ENCODE measurements around the gene SLC31A1. TPM values are rescaled to one million over a fixed set of nuclear protein-coding genes. Genes with fewer than 3 reads are reported as not detected.
"Not testable (repeated sequence)": the region's sequence is repeated elsewhere in the genome, so short reads cannot be mapped to it uniquely, and the experiment has no call there.

SLC31A1 gene
- total RNA-seq, 1 experiment from 2014 or later = 13.5 TPM

DNA sequence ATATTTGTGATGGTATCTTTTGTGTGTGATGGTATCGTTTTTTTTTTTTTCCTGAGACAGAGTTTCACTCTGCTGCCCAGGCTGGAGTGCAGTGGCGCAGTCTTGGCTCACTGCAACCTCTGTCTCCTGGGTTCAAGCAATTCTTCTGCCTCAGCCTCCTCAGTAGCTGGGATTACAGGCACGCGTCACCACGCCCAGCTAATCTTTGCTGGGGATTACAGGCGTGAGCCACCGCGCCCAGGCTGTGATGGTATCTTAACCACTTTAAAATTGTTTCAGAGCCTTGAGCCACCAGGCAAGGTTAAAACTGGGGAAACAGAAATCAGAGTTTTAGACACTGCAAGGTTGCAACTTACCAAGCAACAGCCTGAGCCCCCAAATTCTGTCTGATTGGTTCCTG lies 74.9 kb downstream of the SLC31A1 start:
- not testable (repeated sequence) for H3K9me3 ChIP-seq (ENCODE audit: low read length); H3K4me1 ChIP-seq (ENCODE audit: low read length); H2AFZ ChIP-seq (ENCODE audit: low read length); H3K9ac ChIP-seq (ENCODE audit: low read length); H4K20me1 ChIP-seq (ENCODE audit: insufficient read depth, low read depth, low read length); DNase-seq; H3K27ac ChIP-seq (ENCODE audit: low read length); H3K4me2 ChIP-seq (ENCODE audit: low read depth, low read length, poor library complexity, severe bottlenecking); H3K9me2 ChIP-seq (replicated peaks; ENCODE audit: insufficient read depth, low read length); H3K4me3 ChIP-seq (ENCODE audit: low read length); H3K79me2 ChIP-seq (ENCODE audit: low read length); H3K27me3 ChIP-seq (ENCODE audit: low read length)
- H3K36me3 ChIP-seq (ENCODE audit: insufficient read depth, low read length) = peaks cover 14% of the 10 kb centered on the region

GRCh38 chr9:113296796-113297558 lies 75.6 kb downstream of the SLC31A1 start:
- H3K9me2 ChIP-seq (replicated peaks; ENCODE audit: insufficient read depth, low read length) = no peaks in the 10 kb centered on the region
- H3K79me2 ChIP-seq (ENCODE audit: low read length) = no peaks in the 10 kb centered on the region
- no peak overlapping the region for H2AFZ ChIP-seq (ENCODE audit: low read length)
- no peaks in the 10 kb centered on the region for H3K27me3 ChIP-seq (ENCODE audit: low read length)
- H4K20me1 ChIP-seq (ENCODE audit: insufficient read depth, low read depth, low read length) = no peaks in the 10 kb centered on the region
- no peak overlapping the region for H3K9ac ChIP-seq (ENCODE audit: low read length)
- no peak overlapping the region for H3K4me3 ChIP-seq (ENCODE audit: low read length)
- no peaks in the 10 kb centered on the region for H3K4me1 ChIP-seq (ENCODE audit: low read length)
- no peaks in the 10 kb centered on the region for H3K9me3 ChIP-seq (ENCODE audit: low read length)
- no peak overlapping the region for H3K4me2 ChIP-seq (ENCODE audit: low read depth, low read length, poor library complexity, severe bottlenecking)
- no peak for DNase-seq
- H3K36me3 ChIP-seq (ENCODE audit: insufficient read depth, low read length) = peaks cover 8% of the 10 kb centered on the region
- H3K27ac ChIP-seq (ENCODE audit: low read length) = no peak overlapping the region

- Histone ChIP-seq H3K9me3 (ENCODE audit: low read length) (no peaks in the 10 kb centered on the region), H4K20me1 (ENCODE audit: insufficient read depth, low read depth, low read length) (no peaks in the 10 kb centered on the region), H3K27ac (ENCODE audit: low read length) (no peak overlapping the region), H3K9me2 (replicated peaks; ENCODE audit: insufficient read depth, low read length) (no peaks in the 10 kb centered on the region), H2AFZ (ENCODE audit: low read length) (no peak overlapping the region), H3K4me1 (ENCODE audit: low read length) (no peaks in the 10 kb centered on the region), H3K9ac (ENCODE audit: low read length) (no peak overlapping the region), H3K27me3 (ENCODE audit: low read length) (no peaks in the 10 kb centered on the region), H3K4me2 (ENCODE audit: low read depth, low read length, poor library complexity, severe bottlenecking) (no peak overlapping the region), H3K36me3 (ENCODE audit: insufficient read depth, low read length) (no peaks in the 10 kb centered on the region; the same call in 1 of the 2 replicates), H3K4me3 (ENCODE audit: low read length) (no peak overlapping the region), H3K79me2 (ENCODE audit: low read length) (no peaks in the 10 kb centered on the region)
- no peak for DNase-seq
These were observed 77.0 kb downstream of the SLC31A1 start for GRCh38 chr9:113298311-113298710.

DNA sequence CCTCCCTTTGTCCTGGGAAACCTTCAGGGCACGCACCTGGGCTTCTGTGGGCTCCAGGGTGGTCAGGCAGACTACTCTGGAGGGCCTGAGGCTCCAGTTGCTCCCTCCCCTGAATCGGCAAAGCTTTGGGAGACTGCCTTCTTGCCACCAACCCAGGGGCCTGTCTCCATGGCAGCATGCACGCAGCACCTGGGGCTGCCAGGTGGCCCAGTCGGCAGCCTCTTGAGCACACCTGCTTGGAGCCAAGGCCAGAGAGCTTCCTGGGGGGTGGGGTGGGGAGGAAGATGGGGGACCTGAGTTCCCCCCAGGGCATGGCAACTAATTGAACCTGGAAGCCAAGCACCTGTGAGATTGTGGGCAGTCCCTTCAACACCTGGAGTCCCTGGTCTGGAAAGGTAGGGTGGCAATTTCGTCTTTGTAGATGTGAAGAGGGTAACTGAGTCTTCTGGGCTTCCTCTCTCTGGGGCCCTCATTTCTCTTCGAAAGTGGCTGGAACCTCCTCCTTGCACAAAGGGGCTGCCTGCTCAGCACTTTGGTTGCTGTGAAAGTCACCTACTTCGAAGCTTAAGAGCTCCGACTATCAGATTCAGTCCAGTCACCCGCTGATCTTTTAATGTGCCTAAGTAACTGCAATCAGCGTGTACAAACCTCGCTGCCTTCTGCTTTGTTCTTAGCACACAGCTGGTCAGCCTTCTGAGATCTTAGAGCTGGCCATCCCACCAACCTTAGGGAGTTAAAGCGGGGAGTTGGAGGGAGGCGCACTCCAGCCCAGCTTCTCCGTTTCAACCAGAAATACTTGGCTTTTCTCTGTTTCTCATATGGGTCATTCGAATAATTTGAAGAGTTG lies 77.8 kb downstream of the SLC31A1 start:
- Histone ChIP-seq H3K9me2 (replicated peaks; ENCODE audit: insufficient read depth, low read length) (no peaks in the 10 kb centered on the region), H3K9me3 (ENCODE audit: low read length) (no peaks in the 10 kb centered on the region), H4K20me1 (ENCODE audit: insufficient read depth, low read depth, low read length) (no peaks in the 10 kb centered on the region), H3K4me1 (ENCODE audit: low read length) (no peaks in the 10 kb centered on the region), H3K4me3 (ENCODE audit: low read length) (no peak overlapping the region), H3K9ac (ENCODE audit: low read length) (no peak overlapping the region), H3K4me2 (ENCODE audit: low read depth, low read length, poor library complexity, severe bottlenecking) (no peak overlapping the region), H3K27me3 (ENCODE audit: low read length) (no peaks in the 10 kb centered on the region), H3K79me2 (ENCODE audit: low read length) (no peaks in the 10 kb centered on the region), H3K36me3 (ENCODE audit: insufficient read depth, low read length) (no peaks in the 10 kb centered on the region), H2AFZ (ENCODE audit: low read length) (no peak overlapping the region), H3K27ac (ENCODE audit: low read length) (no peak overlapping the region)
- no peak for DNase-seq

- no peak for DNase-seq
- Histone ChIP-seq H3K4me1 (ENCODE audit: low read length) (no peaks in the 10 kb centered on the region), H3K9ac (ENCODE audit: low read length) (no peak overlapping the region), H3K79me2 (ENCODE audit: low read length) (no peaks in the 10 kb centered on the region), H4K20me1 (ENCODE audit: insufficient read depth, low read depth, low read length) (no peaks in the 10 kb centered on the region), H2AFZ (ENCODE audit: low read length) (no peak overlapping the region), H3K9me2 (replicated peaks; ENCODE audit: insufficient read depth, low read length) (no peaks in the 10 kb centered on the region), H3K36me3 (ENCODE audit: insufficient read depth, low read length) (no peaks in the 10 kb centered on the region), H3K4me3 (ENCODE audit: low read length) (no peak overlapping the region), H3K4me2 (ENCODE audit: low read depth, low read length, poor library complexity, severe bottlenecking) (no peak overlapping the region), H3K9me3 (ENCODE audit: low read length) (no peaks in the 10 kb centered on the region), H3K27me3 (ENCODE audit: low read length) (no peaks in the 10 kb centered on the region), H3K27ac (ENCODE audit: low read length) (no peak overlapping the region)
These were observed 78.5 kb downstream of the SLC31A1 start for GRCh38 chr9:113299800-113300292.

DNA sequence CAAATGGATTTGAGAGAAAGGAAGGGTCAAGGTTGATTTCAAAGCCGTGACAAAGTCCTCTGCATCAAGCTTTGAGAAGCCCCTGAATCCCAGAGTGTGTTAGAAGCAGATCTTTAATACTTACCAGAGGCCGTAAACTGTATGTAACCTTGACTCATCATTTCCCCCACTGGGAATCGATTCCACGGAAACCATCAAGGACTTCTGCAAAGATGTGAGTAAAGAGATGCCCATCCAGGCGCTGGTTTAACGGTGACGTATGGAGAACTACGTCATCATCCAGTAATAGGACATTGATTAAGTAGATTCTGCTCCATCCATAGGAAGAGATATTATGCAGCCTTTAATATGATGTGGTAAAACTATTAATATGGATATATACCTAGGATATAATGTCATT lies 80.2 kb downstream of the SLC31A1 start:
- no peaks in the 10 kb centered on the region for H4K20me1 ChIP-seq (ENCODE audit: insufficient read depth, low read depth, low read length)
- H3K9me2 ChIP-seq (replicated peaks; ENCODE audit: insufficient read depth, low read length) = no peaks in the 10 kb centered on the region
- no peak overlapping the region for H3K27ac ChIP-seq (ENCODE audit: low read length)
- no peaks in the 10 kb centered on the region for H3K79me2 ChIP-seq (ENCODE audit: low read length)
- no peaks in the 10 kb centered on the region for H3K36me3 ChIP-seq (ENCODE audit: insufficient read depth, low read length)
- no peak for DNase-seq
- no peaks in the 10 kb centered on the region for H3K27me3 ChIP-seq (ENCODE audit: low read length)
- no peak overlapping the region for H3K4me2 ChIP-seq (ENCODE audit: low read depth, low read length, poor library complexity, severe bottlenecking)
- no peak overlapping the region for H2AFZ ChIP-seq (ENCODE audit: low read length)
- no peaks in the 10 kb centered on the region for H3K9me3 ChIP-seq (ENCODE audit: low read length)
- no peaks in the 10 kb centered on the region for H3K4me1 ChIP-seq (ENCODE audit: low read length)
- no peak overlapping the region for H3K4me3 ChIP-seq (ENCODE audit: low read length)
- no peak overlapping the region for H3K9ac ChIP-seq (ENCODE audit: low read length)

DNA sequence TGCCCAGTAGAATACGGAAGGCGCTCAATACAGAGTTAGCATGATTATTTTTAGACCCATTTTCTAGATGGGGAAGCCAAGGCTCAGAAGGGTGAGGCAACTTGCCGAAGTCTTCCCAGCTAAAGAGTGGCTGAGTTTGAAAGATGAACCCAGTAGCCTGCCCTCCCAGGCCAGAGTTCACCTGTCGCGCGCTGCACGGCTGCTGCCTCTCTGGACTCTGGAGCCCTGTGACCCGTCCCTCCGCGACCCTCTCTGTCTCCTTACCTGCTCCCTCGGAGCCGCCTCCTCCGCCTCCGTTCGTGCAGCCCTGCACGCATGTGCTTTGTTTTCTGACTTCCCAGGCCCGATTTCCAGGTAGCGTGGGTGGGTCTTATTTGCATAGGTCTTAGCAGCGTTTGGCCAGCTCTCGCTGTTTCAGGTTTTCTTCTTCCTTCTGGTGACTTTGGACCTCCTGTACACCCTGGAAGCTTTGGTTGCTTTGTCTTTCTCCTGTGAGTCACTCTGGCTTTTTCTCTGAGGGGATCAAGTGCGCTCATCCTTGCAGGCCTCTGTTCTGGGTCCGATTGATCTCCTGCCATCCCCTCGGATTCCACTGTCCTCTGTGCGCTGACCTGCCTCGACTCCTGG lies 81.6 kb downstream of the SLC31A1 start, which contains the start of gene RNF183:
Gene RNF183 (minus strand): TSS at position 585 of the 627 bp plus-strand sequence. CDS start 5,192 bp downstream, outside the sequence.
- Histone ChIP-seq H4K20me1 (ENCODE audit: insufficient read depth, low read depth, low read length) (no peaks in the 10 kb centered on the region), H3K4me3 (ENCODE audit: low read length) (no peak within 1 kb of the TSS), H3K4me2 (ENCODE audit: low read depth, low read length, poor library complexity, severe bottlenecking) (no peak within 1 kb of the TSS), H3K27me3 (ENCODE audit: low read length) (no peaks in the 10 kb centered on the region), H2AFZ (ENCODE audit: low read length) (no peak within 1 kb of the TSS), H3K9ac (ENCODE audit: low read length) (no peak within 1 kb of the TSS), H3K36me3 (ENCODE audit: insufficient read depth, low read length) (no peaks in the 10 kb centered on the region), H3K27ac (ENCODE audit: low read length) (no peak within 1 kb of the TSS), H3K9me3 (ENCODE audit: low read length) (no peaks in the 10 kb centered on the region), H3K9me2 (replicated peaks; ENCODE audit: insufficient read depth, low read length) (no peaks in the 10 kb centered on the region), H3K4me1 (ENCODE audit: low read length) (no peaks in the 10 kb centered on the region), H3K79me2 (ENCODE audit: low read length) (no peaks in the 10 kb centered on the region)
- no peak for DNase-seq

- Histone ChIP-seq H3K9ac (ENCODE audit: low read length) (no peak overlapping the region), H3K9me2 (replicated peaks; ENCODE audit: insufficient read depth, low read length) (no peaks in the 10 kb centered on the region), H3K4me2 (ENCODE audit: low read depth, low read length, poor library complexity, severe bottlenecking) (no peak overlapping the region), H3K4me3 (ENCODE audit: low read length) (no peak overlapping the region), H4K20me1 (ENCODE audit: insufficient read depth, low read depth, low read length) (no peaks in the 10 kb centered on the region), H3K36me3 (ENCODE audit: insufficient read depth, low read length) (no peaks in the 10 kb centered on the region), H2AFZ (ENCODE audit: low read length) (no peak overlapping the region), H3K9me3 (ENCODE audit: low read length) (no peaks in the 10 kb centered on the region), H3K27ac (ENCODE audit: low read length) (no peak overlapping the region), H3K27me3 (ENCODE audit: low read length) (no peaks in the 10 kb centered on the region), H3K79me2 (ENCODE audit: low read length) (no peaks in the 10 kb centered on the region), H3K4me1 (ENCODE audit: low read length) (no peaks in the 10 kb centered on the region)
- DNase-seq = no peak
These were observed 85.2 kb downstream of the SLC31A1 start for GRCh38 chr9:113306566-113306965.

Data from Karpas-422 (cell line).